ENCODE measurements around the gene APBB2. TPM values are rescaled to one million over a fixed set of nuclear protein-coding genes. Genes with fewer than 3 reads are reported as not detected.

The APBB2 gene
- total RNA-seq, 3 donors from 2014 or later (not counting 1 experiment from before 2014, with no cell fraction given) = 0.38 to 0.48 TPM; not detected in 1

DNA sequence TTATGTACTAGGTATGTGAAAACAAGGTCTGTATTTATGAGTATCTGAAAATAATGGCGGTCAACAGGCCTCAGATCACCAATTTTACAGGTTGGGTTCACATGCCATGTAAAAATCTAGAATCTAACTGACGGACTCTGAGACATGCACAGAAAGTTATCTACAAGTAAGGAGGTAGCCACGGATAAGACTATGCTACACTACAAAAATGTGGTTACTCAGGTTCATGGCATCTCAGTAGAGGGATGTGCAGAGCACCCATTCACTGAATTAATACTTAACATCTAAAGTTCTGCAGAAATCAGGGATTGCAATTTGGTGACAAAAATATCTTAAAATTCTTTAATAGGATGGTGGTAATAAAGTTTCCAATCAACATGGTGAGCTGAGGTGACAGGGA is 155.9 kb downstream of the APBB2 start:
- DNase-seq = no peak
- Mint-ChIP-seq H3K4me1 (no peaks in the 10 kb centered on the region), H3K4me3 (no peak overlapping the region), H3K36me3 (no peaks in the 10 kb centered on the region), H3K27ac (no peak overlapping the region), H3K27me3 (ENCODE audit: low read depth in 2 of 2) (peaks cover 0 to 4% of the 10 kb centered on the region in 2 donors), H3K9me3 (peaks cover 0 to 8% of the 10 kb centered on the region in 2 donors)
- H3K9me3 ChIP-seq (ENCODE audit: control insufficient read depth, insufficient read depth, low read length) = no peaks in the 10 kb centered on the region
- no peaks in the 10 kb centered on the region for H3K36me3 ChIP-seq (ENCODE audit: control insufficient read depth, insufficient read depth, low read length)
- no peaks in the 10 kb centered on the region for H3K4me1 ChIP-seq (ENCODE audit: control insufficient read depth, insufficient read depth, low read length)
- TF ChIP-seq CTCF (IDR thresholded peaks at IDR 0.05) = no peak
- no peak overlapping the region for H3K27ac ChIP-seq (ENCODE audit: low read length)
- 84% methylated on average over 3 of the region's 3 CpGs for WGBS (ENCODE audit: insufficient coverage)
- intact Hi-C loops (cut with micrococcal nuclease) = no loop called here
- H3K27me3 ChIP-seq (ENCODE audit: control insufficient read depth, insufficient read depth, low read length) = no peaks in the 10 kb centered on the region
- no peak for ATAC-seq
- no peak overlapping the region for H3K4me3 ChIP-seq (ENCODE audit: low read length)

DNA sequence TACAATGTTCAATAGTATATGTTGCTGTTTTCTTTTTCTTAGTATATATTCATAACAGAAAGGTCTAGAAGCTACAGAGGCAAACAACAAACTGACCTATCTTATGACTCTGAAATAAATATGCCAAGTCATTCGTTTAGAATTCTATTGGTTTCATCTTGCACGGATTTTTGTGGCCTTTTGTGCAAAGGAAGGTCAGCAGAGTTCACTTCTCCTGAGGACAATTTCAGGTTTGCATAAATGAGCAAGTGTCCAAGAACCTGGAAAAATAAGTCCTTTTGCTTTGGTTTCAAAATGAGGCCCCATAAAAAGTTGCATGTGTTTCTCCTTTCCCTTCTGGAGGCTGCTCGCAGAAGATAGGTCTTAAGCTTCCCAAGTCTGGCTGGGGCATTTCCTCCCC is 156.9 kb downstream of the APBB2 start:
- intact Hi-C loops (cut with micrococcal nuclease) = no loop called here
- Mint-ChIP-seq H3K4me1 (no peaks in the 10 kb centered on the region), H3K4me3 (no peak overlapping the region), H3K36me3 (no peaks in the 10 kb centered on the region), H3K27ac (no peak overlapping the region), H3K27me3 (ENCODE audit: low read depth in 2 of 2) (peaks cover 0 to 4% of the 10 kb centered on the region in 2 donors), H3K9me3 (peaks cover 0 to 8% of the 10 kb centered on the region in 2 donors)
- no peak overlapping the region for H3K4me3 ChIP-seq (ENCODE audit: low read length)
- ATAC-seq (no peak), DNase-seq (no peak)
- no peaks in the 10 kb centered on the region for H3K36me3 ChIP-seq (ENCODE audit: control insufficient read depth, insufficient read depth, low read length)
- WGBS (ENCODE audit: insufficient coverage) = 83% methylated on average over 3 of the region's 3 CpGs
- no peak overlapping the region for H3K27ac ChIP-seq (ENCODE audit: low read length)
- H3K4me1 ChIP-seq (ENCODE audit: control insufficient read depth, insufficient read depth, low read length) = no peaks in the 10 kb centered on the region
- TF ChIP-seq CTCF (IDR thresholded peaks at IDR 0.05) = no peak
- H3K27me3 ChIP-seq (ENCODE audit: control insufficient read depth, insufficient read depth, low read length) = no peaks in the 10 kb centered on the region
- H3K9me3 ChIP-seq (ENCODE audit: control insufficient read depth, insufficient read depth, low read length) = no peaks in the 10 kb centered on the region

DNA sequence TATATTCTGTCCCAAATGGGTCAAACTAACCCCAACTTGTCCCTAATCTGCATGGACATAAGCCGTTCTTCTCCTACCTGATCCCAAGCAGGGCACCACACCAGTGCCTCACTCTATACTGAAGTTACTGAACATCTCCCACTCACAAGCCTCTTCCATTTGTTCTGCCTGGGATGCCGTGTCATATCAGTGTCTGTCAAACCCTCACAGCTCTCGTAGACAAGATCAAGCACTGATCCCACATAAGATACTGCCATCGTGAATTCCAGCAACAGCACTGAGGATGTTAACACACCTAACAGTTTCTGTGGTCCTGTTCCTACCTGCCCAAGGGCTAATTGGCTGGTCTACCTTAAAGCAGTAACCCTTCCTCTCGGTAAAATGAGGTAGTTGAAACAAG is 162.1 kb downstream of the APBB2 start:
- TF ChIP-seq CTCF (IDR thresholded peaks at IDR 0.05) = no peak
- Histone ChIP-seq H3K9me3 (ENCODE audit: control insufficient read depth, insufficient read depth, low read length) (no peaks in the 10 kb centered on the region), H3K4me3 (ENCODE audit: low read length) (no peak overlapping the region), H3K27me3 (ENCODE audit: control insufficient read depth, insufficient read depth, low read length) (no peaks in the 10 kb centered on the region), H3K36me3 (ENCODE audit: control insufficient read depth, insufficient read depth, low read length) (no peaks in the 10 kb centered on the region), H3K27ac (ENCODE audit: low read length) (no peak overlapping the region), H3K4me1 (ENCODE audit: control insufficient read depth, insufficient read depth, low read length) (no peaks in the 10 kb centered on the region)
- WGBS (ENCODE audit: insufficient coverage) = 89% methylated on average over 5 of the region's 5 CpGs
- Mint-ChIP-seq H3K4me1 (no peaks in the 10 kb centered on the region), H3K9me3 (peaks cover 0 to 3% of the 10 kb centered on the region in 2 donors), H3K27me3 (ENCODE audit: low read depth in 2 of 2) (peaks cover 0 to 7% of the 10 kb centered on the region in 2 donors), H3K27ac (no peak overlapping the region), H3K4me3 (no peak overlapping the region), H3K36me3 (no peaks in the 10 kb centered on the region)
- DNase-seq = no peak
- no peak for ATAC-seq
- intact Hi-C loops (cut with micrococcal nuclease) = no loop called here

Data from natural killer cell (primary cell).